SK-N-SH (cell line): Measurements from ENCODE around the gene PHF21B. TPM values are rescaled to one million over a fixed set of nuclear protein-coding genes. Genes with fewer than 3 reads are reported as not detected.

Source experiments
- CTCF ChIA-PET: fragments of 300-600, 350-600 bp; formaldehyde crosslinking; extraction: SDS; loops from one replicate; lab custom pipeline; 2021; lab: Yijun Ruan, JAX
- POLR2A ChIA-PET: fragments of 350-600 bp; sonication (Branson Sonifier 250); formaldehyde crosslinking; extraction: SDS; loops from one replicate; lab custom pipeline; 2020; ENCODE audit warnings: antibody characterized with exemption, inconsistent platforms; lab: Yijun Ruan, JAX
- DNase-seq: peaks from one replicate; pipeline ENCODE4 v3.0.0; 2012
- H2AFZ ChIP-seq: fragments of 200-600 bp; sonication (generic); 2 replicates; pipeline ENCODE4 v1.8.1; 2016; ENCODE audit warnings: antibody characterized with exemption, mild to moderate bottlenecking, low read depth
- H3F3A ChIP-seq: fragments of 200-600 bp; sonication (generic); replicated peaks from 2 replicates; pipeline ENCODE3; 2016; ENCODE audit warnings: antibody characterized with exemption, mild to moderate bottlenecking; ENCODE audit not compliant: insufficient read depth
- H3K27ac ChIP-seq, 2 experiments: fragments of 200-500 bp in 1 of 2; fragments of 200-600 bp in 1 of 2; sonication (Bioruptor generic) in 1 of 2; sonication (generic), shearing (Covaris generic) in 1 of 2; 2 replicates each; pipeline versions ENCODE4 v1.5.1 to v1.6.1; 2014 to 2016; ENCODE audit warnings: low read depth in 2 of 2, inconsistent platforms in 1 of 2, low read length in 1 of 2, mild to moderate bottlenecking in 1 of 2, mixed read lengths in 1 of 2
- H3K27me3 ChIP-seq: fragments of 200-600 bp; sonication (generic), shearing (Covaris generic); 2 replicates; pipeline ENCODE4 v1.6.1; 2016; ENCODE audit warnings: mixed run types; ENCODE audit not compliant: insufficient read depth
- H3K36me3 ChIP-seq, 2 experiments: fragments of 200-500 bp in 1 of 2; fragments of 200-600 bp in 1 of 2; sonication (Bioruptor generic) in 1 of 2; sonication (generic) in 1 of 2; replicated peaks in 1 of 2; 2 replicates each; pipeline versions ENCODE3 to v1.5.1; 2014 to 2016; ENCODE audit warnings: low read length in 1 of 2, mild to moderate bottlenecking in 1 of 2; ENCODE audit not compliant: insufficient read depth in 2 of 2, control insufficient read depth in 1 of 2
- H3K4me1 ChIP-seq, 2 experiments: fragments of 200-500 bp in 1 of 2; fragments of 200-600 bp in 1 of 2; sonication (Bioruptor generic) in 1 of 2; sonication (generic), shearing (Covaris generic) in 1 of 2; 2 replicates each; pipeline versions ENCODE4 v1.5.1 to v1.6.1; 2014 to 2016; ENCODE audit warnings: low read depth in 1 of 2, low read length in 1 of 2, mixed run types in 1 of 2; ENCODE audit not compliant: insufficient read depth in 2 of 2, control insufficient read depth in 1 of 2
- H3K4me2 ChIP-seq: fragments of 200-600 bp; sonication (generic), shearing (Covaris generic); 2 replicates; pipeline ENCODE4 v1.6.1; 2017; ENCODE audit warnings: mixed run types
- H3K4me3 ChIP-seq, 2 experiments: fragments of 200-500 bp in 1 of 2; fragments of 200-600 bp in 1 of 2; sonication (Bioruptor generic) in 1 of 2; sonication (generic), shearing (Covaris generic) in 1 of 2; 2 replicates each; pipeline versions ENCODE4 v1.5.1 to v1.8.1; 2014 to 2016; ENCODE audit warnings: low read depth in 2 of 2, inconsistent platforms in 1 of 2, low read length in 1 of 2, mild to moderate bottlenecking in 1 of 2, mixed read lengths in 1 of 2, moderate library complexity in 1 of 2
- H3K79me2 ChIP-seq: fragments of 200-600 bp; sonication (generic); 2 replicates; pipeline ENCODE4 v1.8.1; 2017; ENCODE audit warnings: mild to moderate bottlenecking; ENCODE audit not compliant: insufficient read depth
- H3K9ac ChIP-seq: fragments of 200-600 bp; sonication (generic); 2 replicates; pipeline ENCODE4 v1.6.1; 2017; ENCODE audit warnings: mixed run types
- H3K9me2 ChIP-seq: fragments of 200-600 bp; sonication (generic); 2 replicates; pipeline ENCODE4 v1.6.1; 2017; ENCODE audit warnings: mixed run types
- H3K9me3 ChIP-seq: fragments of 200-600 bp; sonication (generic); 2 replicates; pipeline ENCODE4 v1.6.1; 2017; ENCODE audit warnings: mixed run types, mild to moderate bottlenecking, moderate library complexity
- H4K20me1 ChIP-seq: fragments of 200-600 bp; sonication (generic); 2 replicates; pipeline ENCODE4 v1.6.1; 2017; ENCODE audit warnings: mild to moderate bottlenecking, mixed run types; ENCODE audit not compliant: insufficient read depth
- CHD2 ChIP-seq: fragments of 150-350 bp; IDR thresholded peaks from 2 replicates; pipeline ENCODE4 v1.6.1; 2018; ENCODE audit warnings: low read length; ENCODE audit not compliant: partially characterized antibody
- FOXJ3 ChIP-seq: sonication (generic); formaldehyde crosslinking; IDR thresholded peaks from 2 replicates; pipeline ENCODE4 v1.5.1; 2020; ENCODE audit warnings: mild to moderate bottlenecking, missing genetic modification reagents
- FOXM1 ChIP-seq: IDR thresholded peaks from 2 replicates; pipeline ENCODE4 v1.4.0; 2012; ENCODE audit warnings: low read depth, mild to moderate bottlenecking
- GABPA ChIP-seq: IDR thresholded peaks from 2 replicates; pipeline ENCODE4 v1.4.0; 2012; ENCODE audit warnings: low read depth, mild to moderate bottlenecking
- GATA2 ChIP-seq: sonication (generic); formaldehyde crosslinking; IDR thresholded peaks from 2 replicates; pipeline ENCODE4 v1.5.0; 2020; ENCODE audit warnings: mild to moderate bottlenecking, missing genetic modification reagents
- IRF3 ChIP-seq: fragments of 150-350 bp; IDR thresholded peaks from 2 replicates; pipeline ENCODE4 v1.6.1; 2016; ENCODE audit warnings: mild to moderate bottlenecking, low read depth, low read length
- MXI1 ChIP-seq: IDR thresholded peaks from 2 replicates; pipeline ENCODE4 v1.6.1; 2012; ENCODE audit warnings: mild to moderate bottlenecking, low read depth, low read length, improper control_type of control experiment
- NFIC ChIP-seq: IDR thresholded peaks from 2 replicates; pipeline ENCODE4 v1.4.0; 2012; ENCODE audit warnings: borderline replicate concordance
- NRF1 ChIP-seq: IDR thresholded peaks from 2 replicates; pipeline ENCODE4 v1.6.1; 2012; ENCODE audit warnings: low read depth, mild to moderate bottlenecking, low read length
- POLR2AphosphoS5 ChIP-seq: IDR thresholded peaks from 2 replicates; pipeline ENCODE4 v1.6.1; 2012; ENCODE audit warnings: low read depth, low read length
- RAD21 ChIP-seq: IDR thresholded peaks from 2 replicates; pipeline ENCODE4 v1.6.1; 2012; ENCODE audit warnings: mild to moderate bottlenecking, low read length
- RFX5 ChIP-seq: IDR thresholded peaks from 2 replicates; pipeline ENCODE4 v1.6.1; 2012; ENCODE audit warnings: mild to moderate bottlenecking, improper control_type of control experiment, low read length
- SMC3 ChIP-seq: IDR thresholded peaks from 2 replicates; pipeline ENCODE4 v1.6.1; 2012; ENCODE audit warnings: low read depth, low read length, improper control_type of control experiment
- TAF1 ChIP-seq: IDR thresholded peaks from 2 replicates; pipeline ENCODE4 v1.6.1; 2012; ENCODE audit warnings: low read depth, mild to moderate bottlenecking, low read length, moderate library complexity, borderline replicate concordance
- USF1 ChIP-seq: IDR thresholded peaks from 2 replicates; pipeline ENCODE4 v1.4.0; 2012; ENCODE audit warnings: low read depth, borderline replicate concordance
- USF2 ChIP-seq: fragments of 150-350 bp; IDR thresholded peaks from 2 replicates; pipeline ENCODE4 v1.6.1; 2017; ENCODE audit warnings: antibody characterized with exemption, low read length, low read depth, borderline replicate concordance
- YY1 ChIP-seq: IDR thresholded peaks from 2 replicates; pipeline ENCODE4 v1.4.0; 2012; ENCODE audit warnings: low read depth, mild to moderate bottlenecking
- ZBTB33 ChIP-seq: IDR thresholded peaks from 2 replicates; pipeline ENCODE4 v1.4.0; 2012; ENCODE audit warnings: low read depth, borderline replicate concordance
- WGBS: methylation state at CpG from one replicate; pipeline ENCODE4 v1.1.6; 2017; ENCODE audit warnings: low lambda C conversion rate; 5-methylcytosine and 5-hydroxymethylcytosine counted together
- polyA plus RNA-seq, 3 experiments: library from polyadenylated mRNA; depleted of rRNA; stranded (reverse); fragments of >200 nt; gene quantifications; 2 replicates each; pipeline ENCODE4 v1.2.3, GENCODE V29; 2012

PHF21B gene
- polyA plus RNA-seq, 1 of the 3 experiments (the other 2 are of a cell fraction), result 0.76 TPM

- no peak overlapping the region for H3K4me3 ChIP-seq
- POLR2A ChIA-PET, result no interaction called here
- H4K20me1 ChIP-seq, result no peaks in the 10 kb centered on the region
- no peak overlapping the region for H3K4me2 ChIP-seq
- H3K4me1 ChIP-seq, result peaks cover 0 to 41% of the 10 kb centered on the region in 2 experiments; a peak in 1 of 4 replicates
- H3F3A ChIP-seq, result no peaks in the 10 kb centered on the region
- H3K36me3 ChIP-seq, result no peaks in the 10 kb centered on the region
- TF ChIP-seq NRF1 (no peak), YY1 (no peak), GABPA (no peak), USF2 (no peak)
- TF ChIP-seq, all 33 proteins: peak for 0
- Histone ChIP-seq H3K79me2 (no peaks in the 10 kb centered on the region), H3K9me2 (no peaks in the 10 kb centered on the region), H3K9me3 (no peaks in the 10 kb centered on the region), H3K9ac (no peak overlapping the region), H3K27me3 (no peaks in the 10 kb centered on the region), H2AFZ (no peak overlapping the region), H3K27ac (no peak overlapping the region; a peak in 1 of 4 replicates)
- CTCF ChIA-PET, result interaction anchor here (0.7 to 1.7 kb wide), 2 partner anchors 9 to 155 kb away, joined by 3 to 4 read pairs; no protein-coding TSS in a partner anchor
- WGBS, result 69% methylated on average over 20 of the region's 32 CpGs
- DNase-seq, result no peak
These were observed 83.1 kb downstream of the PHF21B start for GRCh38 chr22:44926491-44927415.

GRCh38 chr22:44926124-44926475 lies 83.7 kb downstream of the PHF21B start:
- Histone ChIP-seq H3K4me1 (peaks cover 0 to 36% of the 10 kb centered on the region in 2 experiments; a peak in 1 of 4 replicates), H3K4me3 (no peak overlapping the region), H2AFZ (no peak overlapping the region), H3K27ac (no peak overlapping the region; a peak in 1 of 4 replicates), H3K9me3 (no peaks in the 10 kb centered on the region), H3K9me2 (no peaks in the 10 kb centered on the region), H4K20me1 (no peaks in the 10 kb centered on the region), H3K27me3 (no peaks in the 10 kb centered on the region), H3F3A (no peaks in the 10 kb centered on the region), H3K9ac (no peak overlapping the region), H3K4me2 (no peak overlapping the region), H3K79me2 (no peaks in the 10 kb centered on the region), H3K36me3 (no peaks in the 10 kb centered on the region)
- ChIA-PET CTCF (no interaction called here), POLR2A (no interaction called here)
- DNase-seq, result no peak
- WGBS, result 66% methylated on average over 3 of the region's 11 CpGs
- TF ChIP-seq IRF3 (no peak), GATA2 (no peak), POLR2AphosphoS5 (no peak), USF1 (no peak), CHD2 (no peak), USF2 (no peak), ZBTB33 (no peak), NRF1 (no peak), RFX5 (no peak), NFIC (no peak), MXI1 (no peak), FOXJ3 (CRISPR knock-in tag) (no peak), RAD21 (no peak), FOXM1 (no peak), SMC3 (no peak), TAF1 (no peak)
